ENCODE data around the gene GNAS-AS1.
"Not testable (repeated sequence)": the region's sequence is repeated elsewhere in the genome, so short reads cannot be mapped to it uniquely, and the experiment has no call there.

The GNAS-AS1 gene

GRCh38 chr20:58833921-58834320, 16.8 kb downstream of the GNAS-AS1 start:
- DNase-seq, result no peak

DNA sequence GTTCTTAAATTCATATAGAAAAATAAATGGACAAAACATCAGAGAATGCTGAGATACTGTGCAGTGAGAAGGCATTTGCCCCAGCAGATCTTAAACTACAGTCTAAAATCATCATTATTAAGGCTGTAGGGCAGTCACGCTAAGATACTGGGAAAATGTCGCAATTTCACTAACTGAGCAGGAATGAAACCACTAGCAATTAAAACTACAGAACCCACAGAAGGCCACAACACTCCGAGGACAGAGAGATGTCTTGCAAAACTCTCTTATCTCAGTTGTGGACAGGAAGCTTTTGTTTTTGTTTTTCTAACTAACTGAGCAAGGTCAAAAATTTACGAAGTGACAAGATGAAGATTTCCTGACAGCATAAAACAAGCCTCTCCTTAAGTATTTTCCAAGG, 18.2 kb downstream of the GNAS-AS1 start:
- DNase-seq, result no peak

DNA sequence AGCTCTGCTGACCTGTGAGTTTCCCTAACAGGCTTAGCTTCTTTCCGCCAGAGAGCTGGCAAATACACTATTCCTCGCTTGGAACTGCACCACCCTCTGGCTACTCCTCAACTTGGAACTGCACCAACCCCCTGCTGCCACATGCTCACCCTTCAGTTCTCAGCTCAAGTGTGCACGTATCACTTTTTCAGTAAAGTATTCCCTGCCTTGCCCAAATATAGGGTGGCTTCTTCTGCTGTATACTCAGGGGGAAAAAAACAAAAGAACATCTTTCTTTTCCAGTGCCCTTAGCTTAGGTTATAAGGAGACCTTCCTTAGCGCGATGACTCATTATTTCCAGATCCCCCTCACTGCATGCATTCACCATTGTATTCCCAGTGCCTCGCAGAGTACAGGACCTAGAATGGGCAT, 21.2 kb downstream of the GNAS-AS1 start:
- no peak for DNase-seq

DNA sequence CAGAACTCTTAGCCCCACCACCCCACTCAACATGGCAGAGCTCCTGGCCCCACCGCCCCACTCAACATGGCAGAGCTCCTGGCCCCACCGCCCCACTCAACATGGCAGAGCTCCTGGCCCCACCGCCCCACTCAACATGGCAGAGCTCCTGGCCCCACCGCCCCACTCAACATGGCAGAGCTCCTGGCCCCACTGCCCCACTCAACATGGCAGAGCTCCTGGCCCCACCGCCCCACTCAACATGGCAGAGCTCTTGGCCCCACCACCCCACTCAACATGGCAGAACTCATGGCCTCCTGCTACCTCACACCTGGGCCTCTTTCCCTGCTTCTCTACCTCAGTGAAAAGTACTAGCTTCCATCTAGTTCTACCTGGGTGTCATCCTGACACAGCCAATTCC, 21.9 kb downstream of the GNAS-AS1 start:
- not testable (repeated sequence) for DNase-seq

DNA sequence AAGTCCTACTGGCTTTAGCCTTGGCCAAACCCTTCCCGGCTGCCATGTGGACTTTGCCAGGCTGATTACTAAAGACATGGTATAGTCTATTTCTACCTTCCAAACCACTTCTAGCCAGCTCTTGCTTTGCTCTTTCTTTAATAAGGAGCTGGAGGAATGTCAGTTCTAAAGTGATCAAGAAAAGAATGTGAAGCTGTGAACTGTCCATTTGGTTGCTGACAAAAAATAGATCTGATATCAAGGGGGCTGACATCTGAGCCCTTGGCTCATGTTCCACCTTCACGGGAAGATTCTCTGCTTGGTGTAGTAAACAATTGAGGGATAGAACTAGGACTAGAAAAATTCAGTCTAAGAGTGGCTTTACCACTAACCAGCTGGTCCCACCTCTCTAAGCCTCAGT, 22.6 kb downstream of the GNAS-AS1 start:
- no peak for DNase-seq

- no peak for DNase-seq
Observed at GRCh38 chr20:58826271-58826670, 24.4 kb downstream of the GNAS-AS1 start.

DNA sequence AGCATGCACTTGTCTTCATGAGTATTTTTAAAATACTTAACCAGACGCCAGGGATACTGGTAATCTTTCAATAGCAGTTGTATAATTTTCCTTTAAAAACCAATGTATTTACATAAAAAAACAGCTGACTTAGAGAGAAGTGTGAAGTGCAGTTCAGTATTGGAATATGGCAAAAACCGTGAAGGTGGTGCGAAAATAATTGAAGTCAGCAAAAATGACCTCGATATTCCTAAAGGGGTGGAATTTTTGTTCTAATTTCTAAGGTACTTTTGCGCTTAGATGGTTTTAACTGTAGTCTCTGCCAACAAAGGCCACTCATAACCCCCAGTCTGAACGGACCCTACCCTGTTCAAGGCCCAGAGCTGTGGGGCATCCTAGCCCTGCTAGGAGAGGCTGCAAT, 25.3 kb downstream of the GNAS-AS1 start:
- no peak for DNase-seq

- DNase-seq, result no peak
Observed at GRCh38 chr20:58824843-58825242, 25.9 kb downstream of the GNAS-AS1 start.

GRCh38 chr20:58822748-58823730, 27.7 kb downstream of the GNAS-AS1 start:
- no peak for DNase-seq

- no peak for DNase-seq
Observed at GRCh38 chr20:58822149-58822548, 28.6 kb downstream of the GNAS-AS1 start.

GRCh38 chr20:58820515-58820914, 30.2 kb downstream of the GNAS-AS1 start:
- not testable (repeated sequence) for DNase-seq

GRCh38 chr20:58819921-58820320, 30.8 kb downstream of the GNAS-AS1 start:
- no peak for DNase-seq

- no peak for DNase-seq
Observed at GRCh38 chr20:58818586-58819285, 32.0 kb downstream of the GNAS-AS1 start.

DNA sequence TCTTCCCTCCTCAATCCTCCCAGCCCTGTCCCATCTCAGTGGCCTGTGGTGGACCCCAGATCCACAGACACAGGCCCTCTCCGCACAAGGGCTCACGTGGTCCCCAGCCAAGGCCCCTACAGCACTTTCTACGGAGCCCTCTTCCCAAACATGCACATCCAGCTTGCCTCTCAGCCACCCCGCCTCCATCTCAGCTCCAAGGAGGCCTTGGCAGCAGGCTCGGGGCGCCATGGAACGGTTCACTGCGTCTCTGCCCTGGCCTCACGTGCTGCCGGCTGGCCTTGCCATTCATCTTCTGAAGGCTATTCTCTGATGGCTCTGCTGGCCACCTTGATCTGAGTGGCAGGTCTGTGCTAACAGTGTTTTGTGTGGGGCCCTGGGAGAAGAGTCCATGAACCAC, 33.0 kb downstream of the GNAS-AS1 start:
- no peak for DNase-seq

- no peak for DNase-seq
Observed at GRCh38 chr20:58816957-58817651, 33.6 kb downstream of the GNAS-AS1 start.

- DNase-seq, result no peak
Observed at GRCh38 chr20:58816051-58816450, 34.7 kb downstream of the GNAS-AS1 start.

- DNase-seq, result no peak
Observed at GRCh38 chr20:58815448-58815847, 35.3 kb downstream of the GNAS-AS1 start.

- no peak for DNase-seq
Observed at GRCh38 chr20:58813369-58813768, 37.3 kb downstream of the GNAS-AS1 start.

GRCh38 chr20:58811334-58811733, 39.4 kb downstream of the GNAS-AS1 start:
- no peak for DNase-seq

DNA sequence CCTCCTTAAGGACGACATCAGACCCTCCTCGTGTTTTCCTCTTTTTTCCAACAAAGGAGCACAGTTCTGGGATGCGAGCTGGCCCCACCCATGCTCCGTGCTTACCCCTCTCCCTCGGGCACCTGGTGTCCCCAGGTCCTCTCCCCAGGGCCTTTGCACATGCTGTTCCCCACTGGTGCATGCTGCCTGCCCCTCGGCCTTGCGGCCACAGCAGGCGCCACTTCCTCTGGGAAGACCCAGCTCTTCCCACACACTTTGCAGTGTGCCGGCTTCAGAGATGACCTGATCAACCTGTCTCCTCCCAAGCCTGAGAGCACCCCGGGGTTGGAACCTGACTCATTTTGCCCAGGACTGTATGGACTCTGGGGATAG, 39.8 kb downstream of the GNAS-AS1 start:
- no peak for DNase-seq

DNA sequence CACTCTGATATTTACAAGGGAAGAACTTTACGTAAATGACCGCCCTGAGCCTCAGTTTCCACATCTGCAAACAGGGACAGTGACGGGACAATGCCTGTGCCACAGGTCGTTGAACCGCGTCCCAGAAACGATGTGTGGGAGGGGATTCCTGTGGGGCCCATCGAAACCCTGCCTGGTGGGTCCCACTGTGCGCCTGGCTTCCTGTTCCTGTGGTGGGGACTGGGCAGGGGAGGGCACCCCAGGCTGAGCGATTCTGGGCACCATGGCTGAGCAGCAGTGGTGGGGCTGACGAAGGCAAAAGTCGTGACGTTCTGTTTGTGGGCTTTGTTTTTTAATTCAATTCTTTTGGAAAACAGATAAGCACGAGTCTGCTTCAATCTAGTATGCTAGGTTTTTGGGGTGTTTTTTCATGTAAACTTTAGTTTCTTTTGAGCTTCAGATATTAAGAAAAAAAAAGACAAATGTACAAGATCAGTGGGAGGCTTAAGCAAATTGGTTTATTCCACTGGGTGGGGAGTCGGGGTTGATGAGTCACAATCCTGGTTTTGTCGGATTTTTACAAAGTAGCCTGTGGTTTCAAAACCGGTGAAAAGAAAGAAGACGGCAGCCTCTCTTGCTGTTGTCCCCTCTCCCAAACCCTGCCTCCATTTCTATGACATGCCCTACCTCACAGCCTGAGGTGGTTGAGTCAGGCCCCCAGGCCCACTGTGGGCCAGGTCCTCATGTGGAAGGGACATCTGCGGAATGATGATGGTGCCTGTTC, 40.4 kb downstream of the GNAS-AS1 start:
- no peak for DNase-seq

GRCh38 chr20:58808271-58809046, 42.2 kb downstream of the GNAS-AS1 start:
- DNase-seq, result no peak

All from NCI-H526 treated with DMSO at 0.1 percent for 48 hours (cell line).